ENCODE data around the gene NTSR1. TPM values are rescaled to one million over a fixed set of nuclear protein-coding genes. Genes with fewer than 3 reads are reported as not detected.

Gene NTSR1
- total RNA-seq, 1 donor from 2014 or later = 0.23 TPM

GRCh38 chr20:62768234-62768546 lies 59.6 kb downstream of the NTSR1 start:
- intact Hi-C loops (cut with micrococcal nuclease) = no loop called here

- intact Hi-C loops (cut with micrococcal nuclease) = no loop called here
These were observed 60.1 kb downstream of the NTSR1 start for GRCh38 chr20:62768551-62769287.

GRCh38 chr20:62769346-62770071 lies 60.9 kb downstream of the NTSR1 start:
- intact Hi-C loops (cut with micrococcal nuclease) = no loop called here

- intact Hi-C loops (cut with micrococcal nuclease) = no loop called here
These were observed 61.7 kb downstream of the NTSR1 start for GRCh38 chr20:62770111-62770910.

GRCh38 chr20:62770916-62771315 lies 62.3 kb downstream of the NTSR1 start:
- intact Hi-C loops (cut with micrococcal nuclease) = no loop called here

- intact Hi-C loops (cut with micrococcal nuclease) = no loop called here
These were observed 62.9 kb downstream of the NTSR1 start for GRCh38 chr20:62771396-62772102.

- intact Hi-C loops (cut with micrococcal nuclease) = no loop called here
These were observed 63.5 kb downstream of the NTSR1 start for GRCh38 chr20:62772103-62772611.

- intact Hi-C loops (cut with micrococcal nuclease) = no loop called here
These were observed 64.0 kb downstream of the NTSR1 start for GRCh38 chr20:62772619-62772989.

GRCh38 chr20:62772990-62773844 lies 64.6 kb downstream of the NTSR1 start:
- intact Hi-C loops (cut with micrococcal nuclease) = no loop called here

GRCh38 chr20:62773845-62774714 lies 65.4 kb downstream of the NTSR1 start:
- intact Hi-C loops (cut with micrococcal nuclease) = no loop called here

GRCh38 chr20:62774762-62775161 lies 66.1 kb downstream of the NTSR1 start:
- intact Hi-C loops (cut with micrococcal nuclease) = loop anchor here (5.0 kb wide), 1 partner anchor 122 kb away; no protein-coding TSS in a partner anchor

- intact Hi-C loops (cut with micrococcal nuclease) = loop anchor here (5.0 kb wide), 1 partner anchor 123 kb away; no protein-coding TSS in a partner anchor
These were observed 66.6 kb downstream of the NTSR1 start for GRCh38 chr20:62775206-62775605.

GRCh38 chr20:62776035-62776691 lies 67.5 kb downstream of the NTSR1 start:
- intact Hi-C loops (cut with micrococcal nuclease) = loop anchor here (1.0 to 5.0 kb wide), 3 partner anchors 15 to 124 kb away; no protein-coding TSS in a partner anchor

GRCh38 chr20:62776692-62777527 lies 68.3 kb downstream of the NTSR1 start:
- intact Hi-C loops (cut with micrococcal nuclease) = loop anchor here (1.0 to 5.0 kb wide), 4 partner anchors 14 to 125 kb away; no protein-coding TSS in a partner anchor

GRCh38 chr20:62777528-62777830 lies 68.8 kb downstream of the NTSR1 start:
- intact Hi-C loops (cut with micrococcal nuclease) = loop anchor here (1.0 to 5.0 kb wide), 2 partner anchors 17 to 125 kb away; no protein-coding TSS in a partner anchor

GRCh38 chr20:62778058-62778457 lies 69.4 kb downstream of the NTSR1 start:
- intact Hi-C loops (cut with micrococcal nuclease) = loop anchor here (5.0 kb wide), 1 partner anchor 126 kb away; no protein-coding TSS in a partner anchor

- intact Hi-C loops (cut with micrococcal nuclease) = loop anchor here (5.0 kb wide), 1 partner anchor 127 kb away; no protein-coding TSS in a partner anchor
These were observed 70.2 kb downstream of the NTSR1 start for GRCh38 chr20:62778601-62779416.

All from T-helper 2 cell treated with Interferon-gamma antibody and Interleukin-4, amounts not matched to agents 100 ng/mL and 5 ng/mL, for 36 hours (primary cell).